ENCODE data around the gene BLTP2. TPM values are rescaled to one million over a fixed set of nuclear protein-coding genes. Genes with fewer than 3 reads are reported as not detected.

The BLTP2 gene
- total RNA-seq, 1 experiment from 2014 or later: 137 TPM

GRCh38 chr17:28618464-28618863 is 26.5 kb downstream of the BLTP2 start:
- Histone ChIP-seq H4K91ac (ENCODE audit: insufficient read length, low read depth, low read length) (no peak overlapping the region), H3K9ac (ENCODE audit: extremely low read depth, insufficient read length, low read length) (no peak overlapping the region), H4K5ac (ENCODE audit: insufficient read length, low read depth, low read length) (no peak overlapping the region), H3K4ac (ENCODE audit: low read depth, low read length) (no peak overlapping the region), H3K14ac (ENCODE audit: insufficient read depth, low read length) (no peak overlapping the region), H3K23ac (ENCODE audit: insufficient read length, low read depth, low read length) (no peak overlapping the region), H3K4me2 (ENCODE audit: insufficient read depth, insufficient read length, low read length) (no peak overlapping the region), H3K9me3 (ENCODE audit: control insufficient read depth, low read depth, low read length) (no peaks in the 10 kb centered on the region), H3T11ph (ENCODE audit: low read length) (no peak overlapping the region), H2BK12ac (ENCODE audit: insufficient read length, low read depth, low read length) (no peak overlapping the region), H3K56ac (ENCODE audit: insufficient read length, low read depth, low read length) (no peak overlapping the region), H2AFZ (ENCODE audit: low read length) (no peak overlapping the region), H3K27me3 (ENCODE audit: insufficient read depth, low read length) (no peaks in the 10 kb centered on the region), H2BK120ac (ENCODE audit: low read depth, low read length, poor library complexity, severe bottlenecking) (no peak overlapping the region), H2BK15ac (ENCODE audit: low read depth, low read length) (no peak overlapping the region), H3K23me2 (ENCODE audit: insufficient read length, low read depth, low read length, poor library complexity, severe bottlenecking) (no peaks in the 10 kb centered on the region), H3K79me1 (ENCODE audit: insufficient read depth, low read depth, low read length, poor library complexity, severe bottlenecking) (no peaks in the 10 kb centered on the region), H3K18ac (ENCODE audit: insufficient read length, low read depth, low read length) (no peak overlapping the region), H2BK20ac (ENCODE audit: low read depth, low read length, poor library complexity, severe bottlenecking) (no peak overlapping the region), H2AK5ac (ENCODE audit: insufficient read length, low read length) (no peak overlapping the region), H4K20me1 (ENCODE audit: control insufficient read depth, insufficient read depth, insufficient read length) (no peaks in the 10 kb centered on the region), H3K4me1 (ENCODE audit: insufficient read depth, low read length) (no peaks in the 10 kb centered on the region), H4K8ac (replicated peaks; ENCODE audit: insufficient read length, low read depth, low read length) (no peak overlapping the region), H3K79me2 (ENCODE audit: insufficient read depth, low read length) (no peaks in the 10 kb centered on the region), H3K27ac (ENCODE audit: insufficient read length, low read depth, low read length) (no peak overlapping the region), H2BK5ac (ENCODE audit: insufficient read length, low read length) (no peak overlapping the region)
- TF ChIP-seq CTCF (conservative IDR thresholded peaks at IDR 0.05): no peak
- no CpG with 5 or more reads among the region's 3 CpGs for WGBS (ENCODE audit: extremely low coverage, insufficient read length, low lambda C conversion rate)
- Mint-ChIP-seq H3K36me3 (ENCODE audit: insufficient read depth in 1 of 3, low read depth in 3 of 3) (peaks cover 54 to 97% (median 90%) of the 10 kb centered on the region in 3 experiments; a peak in 6 of 7 replicates), H3K4me1 (no peaks in the 10 kb centered on the region), H3K27me3 (ENCODE audit: low read depth) (no peaks in the 10 kb centered on the region), H3K27ac (no peak overlapping the region), H3K9me3 (no peaks in the 10 kb centered on the region), H3K4me3 (no peak overlapping the region)
- DNase-seq: no peak
